Smooth muscle cell (in vitro differentiated cells): ENCODE data around the gene TXNL4B. TPM values are rescaled to one million over a fixed set of nuclear protein-coding genes. Genes with fewer than 3 reads are reported as not detected.

ENCODE experiments used
- DNase-seq: peaks from one replicate; lab custom pipeline; 2025; ENCODE audit not compliant: unreplicated experiment; lab: John Stamatoyannopoulos, UW
- H2AFZ ChIP-seq: fragments of 200-600 bp; sonication (generic); 2 replicates; pipeline ENCODE4 v1.6.0; 2016; ENCODE audit warnings: antibody characterized with exemption, low read depth, mild to moderate bottlenecking
- H3F3A ChIP-seq: fragments of 200-600 bp; sonication (generic); 2 replicates; pipeline ENCODE4 v1.6.0; 2017; ENCODE audit warnings: antibody characterized with exemption, low read depth
- H3K27ac ChIP-seq: fragments of 200-600 bp; sonication (generic); 2 replicates; pipeline ENCODE4 v1.5.1; 2016; ENCODE audit warnings: low read depth, mild to moderate bottlenecking
- H3K27me3 ChIP-seq: fragments of 200-600 bp; sonication (generic); 2 replicates; pipeline ENCODE4 v1.6.1; 2016; ENCODE audit warnings: low read depth, mild to moderate bottlenecking
- H3K36me3 ChIP-seq: fragments of 200-600 bp; sonication (generic); 2 replicates; pipeline ENCODE4 v1.5.1; 2016; ENCODE audit warnings: low read depth
- H3K4me1 ChIP-seq: fragments of 200-600 bp; sonication (generic); 2 replicates; pipeline ENCODE4 v1.5.1; 2016; ENCODE audit warnings: low read depth
- H3K4me2 ChIP-seq: fragments of 200-600 bp; sonication (generic); 2 replicates; pipeline ENCODE4 v1.6.0; 2016; ENCODE audit warnings: mild to moderate bottlenecking
- H3K4me3 ChIP-seq: fragments of 200-600 bp; sonication (generic); 2 replicates; pipeline ENCODE4 v1.5.1; 2016; ENCODE audit warnings: mild to moderate bottlenecking
- H3K79me2 ChIP-seq: fragments of 200-600 bp; sonication (generic); 2 replicates; pipeline ENCODE4 v1.6.0; 2016; ENCODE audit warnings: low read depth, mild to moderate bottlenecking
- H3K9ac ChIP-seq: fragments of 200-600 bp; sonication (generic); 2 replicates; pipeline ENCODE4 v1.6.0; 2016; ENCODE audit warnings: low read depth
- H3K9me3 ChIP-seq: fragments of 200-600 bp; sonication (generic); replicated peaks from 2 replicates; pipeline ENCODE4 v1.5.1; 2016; ENCODE audit warnings: low read depth
- H4K20me1 ChIP-seq: fragments of 200-600 bp; sonication (generic); 2 replicates; pipeline ENCODE4 v1.6.0; 2016; ENCODE audit warnings: low read depth
- CTCF ChIP-seq: fragments of 200-600 bp; sonication (generic); IDR thresholded peaks from 2 replicates; pipeline ENCODE4 v1.5.1; 2017; ENCODE audit warnings: borderline replicate concordance, mild to moderate bottlenecking, antibody characterized with exemption; ENCODE audit not compliant: insufficient read depth, poor library complexity, severe bottlenecking
- WGBS: methylation state at CpG from one replicate; pipeline ENCODE4 v1.1.7; 2016; ENCODE audit warnings: low lambda C conversion rate; 5-methylcytosine and 5-hydroxymethylcytosine counted together
- polyA plus RNA-seq: library from polyadenylated mRNA; unstranded; fragments of >200 nt; fragmentation: Nextera tagmentation; extraction: Ambion mirVana; gene quantifications from 2 replicates; pipeline ENCODE4 v1.2.1, GENCODE V29; 2016
- total RNA-seq: library from RNA; depleted of rRNA; stranded (reverse); fragments of >200 nt; gene quantifications from 2 replicates; pipeline ENCODE4 v1.2.3, GENCODE V29; 2014

TXNL4B gene
- 6.4 and 8.4 TPM in 2 replicates for total RNA-seq
- 10.5 and 11.0 TPM in 2 replicates for polyA plus RNA-seq

GRCh38 chr16:72093448-72094265 is at the start of gene TXNL4B, which contains the start of gene DHX38:
Gene TXNL4B, minus strand, starts transcription at chr16:72093620. Its CDS starts 2,871 bp downstream, at chr16:72090749.
Gene DHX38, plus strand, starts transcription at chr16:72093847. Its CDS starts 2,311 bp downstream, at chr16:72096158.
- Histone ChIP-seq H3K27me3 (no peaks in the 10 kb centered on the region), H2AFZ (peak within 1 kb of the TSS; percentile 88), H3K9ac (peak within 1 kb of the TSS; percentile 83), H4K20me1 (peaks cover 6% of the 10 kb centered on the region), H3K4me1 (peaks cover 12% of the 10 kb centered on the region), H3K4me2 (peak within 1 kb of the TSS; percentile 95), H3K79me2 (peaks cover 45% of the 10 kb centered on the region), H3K4me3 (peak within 1 kb of the TSS; percentile 80), H3K27ac (peak within 1 kb of the TSS; percentile 66), H3F3A (no peaks in the 10 kb centered on the region), H3K9me3 (no peaks in the 10 kb centered on the region), H3K36me3 (peaks cover 17% of the 10 kb centered on the region)
- no peak for TF ChIP-seq CTCF
- peak; percentile 60 for DNase-seq
- WGBS: under 1% methylated on average over 43 of the region's 43 CpGs

DNA sequence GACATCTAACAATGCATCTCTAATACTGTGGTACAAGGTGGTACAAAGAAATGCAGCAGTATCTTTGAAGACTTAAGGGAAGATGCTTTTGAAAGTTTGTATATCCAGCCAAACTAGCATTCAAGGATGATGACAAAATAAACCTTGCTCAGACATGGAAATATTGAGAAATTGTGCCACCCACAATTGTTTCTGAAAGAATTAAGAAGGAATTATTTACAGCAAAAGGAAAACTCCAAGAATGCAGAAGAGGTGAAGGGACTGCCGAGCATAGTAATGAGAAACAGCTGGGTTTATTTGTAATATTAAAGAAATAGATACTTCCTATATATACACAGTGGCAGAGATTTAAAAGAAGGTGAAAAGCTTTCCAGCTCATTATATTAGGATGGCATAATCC is 49.1 kb upstream of the TXNL4B start:
- H3F3A ChIP-seq: no peaks in the 10 kb centered on the region
- H3K9me3 ChIP-seq: no peaks in the 10 kb centered on the region
- no peak for DNase-seq
- no peaks in the 10 kb centered on the region for H3K36me3 ChIP-seq
- H3K4me2 ChIP-seq: no peak overlapping the region
- no peak overlapping the region for H3K27ac ChIP-seq
- no peak overlapping the region for H3K9ac ChIP-seq
- 58% methylated on average over 1 of the region's 1 CpG for WGBS
- H4K20me1 ChIP-seq: no peaks in the 10 kb centered on the region
- no peaks in the 10 kb centered on the region for H3K27me3 ChIP-seq
- no peak overlapping the region for H3K4me3 ChIP-seq
- H3K4me1 ChIP-seq: no peaks in the 10 kb centered on the region
- TF ChIP-seq CTCF: no peak
- no peak overlapping the region for H2AFZ ChIP-seq
- H3K79me2 ChIP-seq: no peaks in the 10 kb centered on the region

GRCh38 chr16:72139908-72140307 is 46.5 kb upstream of the TXNL4B start:
- Histone ChIP-seq H2AFZ (no peak overlapping the region), H3K4me1 (no peaks in the 10 kb centered on the region), H3K9ac (no peak overlapping the region), H3F3A (no peaks in the 10 kb centered on the region), H3K27me3 (no peaks in the 10 kb centered on the region), H3K79me2 (no peaks in the 10 kb centered on the region), H4K20me1 (no peaks in the 10 kb centered on the region), H3K4me3 (no peak overlapping the region), H3K36me3 (no peaks in the 10 kb centered on the region), H3K4me2 (no peak overlapping the region), H3K27ac (no peak overlapping the region), H3K9me3 (no peaks in the 10 kb centered on the region)
- 97% methylated on average over 2 of the region's 2 CpGs for WGBS
- TF ChIP-seq CTCF: no peak
- DNase-seq: no peak
